H4 (cell line): ENCODE measurements around the gene ARHGAP15. TPM values are rescaled to one million over a fixed set of nuclear protein-coding genes. Genes with fewer than 3 reads are reported as not detected.
"Not testable (repeated sequence)": the region's sequence is repeated elsewhere in the genome, so short reads cannot be mapped to it uniquely, and the experiment has no call there.

ENCODE experiments used
- DNase-seq: peaks from one replicate; pipeline ENCODE4 v3.0.0-alpha.2; 2015; ENCODE audit warnings: low spot score
- total RNA-seq: library from RNA; depleted of rRNA; stranded (reverse); fragments of >200 nt; shearing (Covaris generic); gene quantifications from 2 replicates; pipeline ENCODE4 v1.2.3, GENCODE V29; 2014; rRNA removed

ARHGAP15 gene
- total RNA-seq, result 0.15 TPM in 1 of 2 replicates, not detected in the other

DNA sequence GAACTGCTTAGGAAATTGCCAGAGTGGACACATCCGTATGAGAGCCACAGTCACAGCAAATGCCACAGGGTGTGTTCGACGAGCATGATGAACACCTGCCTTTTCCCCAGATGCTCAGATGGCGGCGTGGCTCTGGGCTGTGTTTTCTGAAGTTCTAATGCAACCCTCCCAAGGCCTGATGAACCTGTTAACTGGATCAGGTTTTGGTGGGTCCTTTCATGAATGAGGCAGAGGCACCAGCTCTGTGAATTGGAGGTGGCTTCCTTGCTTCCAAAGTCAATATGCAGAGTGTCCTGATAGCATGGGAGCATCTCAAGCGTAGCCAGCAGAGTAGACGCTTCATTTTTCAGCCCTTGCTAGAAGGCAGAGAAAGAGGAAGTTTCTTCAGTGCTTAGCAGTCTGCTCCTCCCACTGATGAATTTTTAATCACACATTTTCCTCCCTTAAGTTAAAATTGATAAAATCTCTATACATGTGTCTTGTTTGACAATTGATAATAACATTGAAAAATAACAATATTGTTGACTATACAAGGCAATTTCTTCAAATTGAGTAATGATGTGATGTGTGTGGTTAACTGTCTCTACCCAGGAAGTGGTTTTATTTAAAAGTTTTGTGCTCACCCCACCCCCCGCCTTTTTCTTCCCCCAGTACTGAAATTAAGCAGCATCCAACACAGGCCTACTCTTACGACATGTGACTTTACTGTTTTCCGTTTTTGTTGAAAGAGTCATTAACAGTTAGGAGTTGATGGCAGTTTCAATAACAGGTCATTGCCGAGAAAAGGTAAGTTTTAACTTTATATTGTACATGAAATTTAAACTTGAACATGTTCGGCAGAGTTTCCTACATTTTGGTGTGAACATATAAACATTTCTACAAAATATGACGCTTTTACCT is at the start of gene ARHGAP15:
TSS of gene ARHGAP15 (plus strand) at position 739 of the 900 bp plus-strand sequence.
- no peak for DNase-seq

GRCh38 chr2:143081616-143082015 is 47.6 kb upstream of the ARHGAP15 start:
- no peak for DNase-seq

DNA sequence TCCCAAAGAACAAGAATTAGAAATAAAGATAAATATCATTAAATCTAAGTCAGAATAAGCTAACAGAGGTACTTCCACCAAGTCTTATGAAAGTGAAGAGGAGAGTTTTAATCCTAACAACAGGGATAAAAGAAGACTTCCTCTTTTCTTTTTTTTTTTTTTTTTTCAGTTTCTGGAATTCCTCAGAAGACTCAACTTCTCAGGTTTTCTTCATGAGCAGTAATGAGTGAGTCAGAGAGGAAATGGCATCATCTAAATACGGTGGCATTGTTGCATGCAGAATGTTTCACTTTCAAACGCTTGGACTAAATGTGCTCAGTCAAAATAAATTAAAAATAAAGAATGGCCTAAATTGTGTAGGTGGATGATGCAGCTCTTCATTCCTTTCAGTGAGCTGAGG is 45.6 kb upstream of the ARHGAP15 start:
- DNase-seq, result peak; percentile 75

DNA sequence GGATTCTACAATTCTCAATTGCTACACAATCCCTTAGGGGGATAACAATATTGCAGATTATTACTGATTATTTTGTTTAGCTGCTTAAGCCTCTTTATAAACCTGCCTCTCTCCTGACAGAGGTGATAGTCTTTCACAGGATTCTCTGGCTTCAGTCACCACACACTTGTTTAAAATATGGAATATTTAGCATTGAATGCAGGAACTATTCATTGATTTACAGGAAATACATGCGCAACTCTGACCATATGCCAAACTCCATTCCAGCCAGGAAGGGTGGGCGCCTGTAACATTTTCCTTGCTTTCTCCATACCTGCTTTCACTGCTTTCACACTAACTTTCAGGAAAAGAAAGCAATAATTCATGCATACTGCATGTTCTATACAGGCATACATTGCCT is 44.8 kb upstream of the ARHGAP15 start:
- DNase-seq, result no peak

DNA sequence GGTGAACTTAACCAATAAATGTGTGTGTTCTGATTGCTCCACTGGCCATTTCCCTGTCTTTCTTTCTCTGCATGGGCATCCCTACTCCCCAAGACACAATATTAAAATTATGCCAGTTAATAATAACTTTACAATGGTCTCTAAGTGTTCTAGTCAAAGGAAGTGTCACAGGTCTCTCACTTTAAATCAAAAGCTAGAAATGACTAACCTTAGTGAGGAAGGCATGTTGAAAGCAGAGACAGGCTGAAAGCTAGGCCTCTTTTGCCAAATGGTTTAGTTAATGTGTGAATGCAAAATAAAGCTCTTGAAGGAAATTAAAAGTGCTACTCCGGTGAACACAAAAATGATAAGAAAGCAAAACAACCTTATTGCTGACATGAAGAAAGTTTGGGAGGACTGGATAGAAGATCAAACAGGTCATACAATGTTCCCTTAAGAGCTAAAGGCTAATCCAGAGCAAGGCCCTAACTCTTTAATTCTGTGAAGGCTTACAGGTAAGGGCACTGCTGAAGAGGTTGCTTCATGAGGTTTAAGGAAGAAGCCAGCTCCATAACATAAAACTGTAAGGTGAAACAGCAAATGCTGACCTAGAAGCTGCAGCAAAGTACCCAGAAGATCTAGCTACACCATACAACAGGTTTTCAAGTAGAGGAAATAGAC is 44.0 kb upstream of the ARHGAP15 start:
- no peak for DNase-seq

- DNase-seq, result no peak
Observed at GRCh38 chr2:143087033-143087432, 42.2 kb upstream of the ARHGAP15 start.

DNA sequence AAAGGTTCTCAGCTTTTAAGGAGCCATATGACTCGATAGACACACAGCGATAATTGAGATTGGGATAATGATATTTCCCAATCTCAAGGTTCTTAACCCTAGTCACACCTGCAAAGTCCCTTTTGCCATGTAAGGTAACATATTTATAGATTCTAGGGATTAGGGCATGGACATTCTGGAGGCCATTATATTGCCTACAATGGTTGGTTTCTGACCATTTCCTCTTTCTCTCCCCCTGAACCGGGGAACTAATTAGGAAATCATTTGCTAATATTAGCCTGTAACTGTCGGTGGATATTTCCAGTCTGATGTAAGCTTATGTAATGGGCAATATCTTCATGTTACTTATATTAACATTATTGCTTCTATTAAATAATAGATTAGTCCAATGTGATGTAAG is 40.8 kb upstream of the ARHGAP15 start:
- DNase-seq, result no peak

DNA sequence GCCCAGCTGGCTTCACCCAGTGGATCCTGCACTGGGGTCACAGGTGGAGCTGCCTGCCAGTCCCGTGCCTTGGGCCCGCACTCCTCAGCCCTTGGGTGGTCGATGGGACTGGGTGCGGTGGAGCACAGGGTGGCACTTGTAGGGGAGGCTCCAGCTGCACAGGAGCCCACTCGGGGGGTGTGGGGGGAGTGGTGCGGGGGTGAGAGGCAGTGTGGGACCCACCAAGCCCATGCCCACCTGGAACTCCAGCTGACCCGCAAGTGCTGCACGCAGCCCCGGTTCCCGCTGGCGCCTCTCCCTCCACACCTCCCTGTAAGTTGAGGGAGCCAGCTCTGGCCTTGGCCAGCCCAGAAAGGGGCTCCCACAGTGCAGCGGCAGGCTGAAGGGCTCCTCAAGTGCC is 39.7 kb upstream of the ARHGAP15 start:
- DNase-seq, result not testable (repeated sequence)

DNA sequence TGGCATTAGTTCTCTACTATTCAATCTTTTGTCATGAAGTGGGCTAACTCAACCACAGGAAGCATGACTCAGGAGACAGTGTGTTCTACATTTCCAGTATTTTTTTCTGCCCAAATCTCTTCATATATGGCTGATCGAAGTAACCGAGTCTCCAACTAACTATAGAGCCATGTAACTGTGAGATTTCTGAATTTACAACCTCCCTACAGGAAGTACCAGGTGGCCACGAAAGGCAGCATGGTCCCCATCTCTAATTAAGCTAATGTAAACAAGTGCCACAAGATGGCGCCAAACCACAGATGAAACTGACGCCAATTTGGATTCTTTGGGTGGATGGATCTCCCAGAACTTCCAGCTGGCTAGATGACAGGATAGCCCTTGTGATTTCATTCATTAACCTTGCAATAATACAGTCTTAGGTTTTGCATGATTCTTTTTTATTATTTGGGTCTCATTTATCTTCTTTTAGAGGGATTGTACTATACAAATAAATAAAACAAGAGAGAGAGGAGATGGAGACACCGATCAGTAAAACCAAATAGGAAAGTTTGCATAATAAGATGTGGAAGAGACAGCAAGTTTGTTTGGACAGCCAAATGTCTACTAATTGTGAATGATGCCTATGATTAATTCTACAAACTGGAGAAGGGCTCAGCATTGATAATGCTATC is 18.3 kb upstream of the ARHGAP15 start:
- DNase-seq, result peak; percentile 72

DNA sequence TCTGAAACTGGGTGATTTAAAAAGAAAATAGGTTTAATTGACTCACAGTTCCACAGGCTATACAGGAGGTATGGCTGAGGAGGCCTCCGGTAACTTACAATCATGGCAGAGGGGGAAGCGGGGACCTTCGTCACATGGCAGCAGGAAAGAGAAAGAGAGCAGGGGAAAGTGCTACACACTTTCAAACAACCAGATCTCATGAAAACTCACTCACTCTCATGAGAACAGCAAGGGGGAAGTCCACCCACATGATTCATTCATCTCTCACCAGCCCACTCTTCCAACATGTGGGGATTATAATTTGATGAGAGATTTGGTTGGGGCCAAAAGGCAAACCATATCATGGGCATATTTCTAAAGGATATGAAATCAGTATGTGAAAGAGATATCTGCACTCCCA is 12.0 kb upstream of the ARHGAP15 start:
- DNase-seq, result no peak

DNA sequence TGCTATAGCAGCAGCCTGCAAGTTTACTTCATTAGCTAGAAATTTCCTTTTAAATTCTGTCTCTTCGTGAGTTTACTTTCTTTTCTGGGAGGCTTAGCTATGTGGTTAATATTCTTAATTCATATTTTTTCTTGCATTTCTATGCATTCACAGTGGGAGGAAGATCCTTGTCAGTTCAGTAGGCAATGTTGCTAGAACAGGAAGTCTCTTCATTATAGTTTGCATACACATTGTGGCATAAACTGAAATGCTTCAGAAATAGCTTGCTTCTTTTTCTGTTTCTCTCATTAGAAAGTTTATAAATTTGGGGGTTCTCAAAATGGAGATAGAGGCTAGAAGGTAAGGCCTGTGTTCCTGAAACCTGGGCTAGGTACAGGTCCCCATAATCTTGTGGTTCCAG is 8.1 kb upstream of the ARHGAP15 start:
- no peak for DNase-seq

DNA sequence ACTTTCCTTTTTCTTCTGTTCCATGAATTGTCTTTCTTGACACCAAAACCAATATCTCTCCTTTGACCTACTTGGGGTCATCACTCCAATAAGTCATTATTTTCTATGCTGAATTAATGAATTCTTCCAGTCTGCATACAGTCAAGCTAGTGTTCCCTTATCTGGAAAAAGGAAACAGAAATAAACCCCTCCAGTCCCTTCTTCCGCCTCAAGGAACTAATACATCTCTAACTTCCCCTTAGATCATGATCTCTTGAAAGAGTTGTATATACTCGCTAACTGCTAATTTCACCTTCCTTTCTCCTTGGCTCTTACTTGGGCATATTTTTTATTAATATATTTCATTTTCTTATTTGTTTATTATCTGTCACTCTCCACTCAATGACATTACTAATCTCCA is 7.3 kb upstream of the ARHGAP15 start:
- no peak for DNase-seq

DNA sequence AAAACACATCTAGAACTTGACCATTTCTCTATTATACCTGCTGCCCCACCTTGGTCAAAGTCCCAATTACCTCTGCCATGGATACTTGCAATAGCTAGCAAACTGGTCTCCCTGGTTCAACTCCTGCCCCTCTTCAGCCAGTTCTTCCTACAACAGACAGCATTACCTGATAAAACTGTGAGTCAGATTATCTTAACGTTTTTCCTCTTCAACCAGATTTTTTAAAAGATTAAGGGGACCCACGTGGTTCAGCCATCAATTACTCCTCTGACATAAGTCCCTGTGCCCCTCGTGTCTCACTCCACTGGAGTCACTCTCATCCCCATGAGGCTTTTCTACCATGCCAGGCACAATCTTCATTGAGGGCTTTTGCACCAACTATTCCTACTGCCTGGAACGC is 5.3 kb upstream of the ARHGAP15 start:
- DNase-seq, result no peak

DNA sequence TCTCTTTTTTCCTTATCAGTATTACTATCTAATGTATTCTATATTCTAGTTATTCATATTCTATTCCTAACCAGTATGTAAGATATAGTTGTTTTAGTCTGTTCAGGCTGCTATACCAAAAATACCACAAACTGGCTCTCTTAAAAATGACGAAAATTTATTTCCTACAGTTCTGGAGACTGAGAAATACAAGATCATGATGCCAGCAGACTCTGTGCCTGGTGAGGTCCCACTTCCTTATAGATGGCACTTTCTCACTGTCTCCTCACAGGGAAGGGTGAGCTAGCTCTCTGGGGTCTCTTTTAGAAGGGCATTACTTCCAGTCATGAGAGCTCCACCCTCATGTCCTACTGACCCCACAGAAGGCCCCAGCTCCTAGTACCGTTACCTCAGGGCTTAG is 4.8 kb upstream of the ARHGAP15 start:
- no peak for DNase-seq

DNA sequence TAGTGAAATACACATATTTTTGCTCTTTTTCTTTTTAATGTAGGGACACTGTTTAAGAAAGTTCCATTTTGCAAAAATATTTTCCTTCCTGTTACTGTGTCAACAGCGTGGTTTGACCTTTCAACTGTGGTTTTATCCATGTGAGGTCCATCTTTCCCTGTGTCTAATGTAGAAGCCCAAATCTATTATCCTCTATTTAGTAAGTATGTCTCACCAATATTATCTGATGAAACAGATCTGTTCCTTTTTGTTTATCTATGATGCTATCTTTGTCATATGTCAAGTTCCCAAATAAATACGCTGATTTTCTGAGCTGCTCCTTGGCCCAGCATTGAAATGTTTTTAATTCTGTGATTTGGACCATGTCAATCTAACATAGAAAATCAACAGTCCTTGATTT is 3.5 kb upstream of the ARHGAP15 start:
- DNase-seq, result no peak

GRCh38 chr2:143132355-143132754 is 3.1 kb downstream of the ARHGAP15 start:
- no peak for DNase-seq

GRCh38 chr2:143133783-143134182 is 4.6 kb downstream of the ARHGAP15 start:
- DNase-seq, result no peak

- DNase-seq, result no peak
Observed at GRCh38 chr2:143138292-143138691, 9.1 kb downstream of the ARHGAP15 start.

DNA sequence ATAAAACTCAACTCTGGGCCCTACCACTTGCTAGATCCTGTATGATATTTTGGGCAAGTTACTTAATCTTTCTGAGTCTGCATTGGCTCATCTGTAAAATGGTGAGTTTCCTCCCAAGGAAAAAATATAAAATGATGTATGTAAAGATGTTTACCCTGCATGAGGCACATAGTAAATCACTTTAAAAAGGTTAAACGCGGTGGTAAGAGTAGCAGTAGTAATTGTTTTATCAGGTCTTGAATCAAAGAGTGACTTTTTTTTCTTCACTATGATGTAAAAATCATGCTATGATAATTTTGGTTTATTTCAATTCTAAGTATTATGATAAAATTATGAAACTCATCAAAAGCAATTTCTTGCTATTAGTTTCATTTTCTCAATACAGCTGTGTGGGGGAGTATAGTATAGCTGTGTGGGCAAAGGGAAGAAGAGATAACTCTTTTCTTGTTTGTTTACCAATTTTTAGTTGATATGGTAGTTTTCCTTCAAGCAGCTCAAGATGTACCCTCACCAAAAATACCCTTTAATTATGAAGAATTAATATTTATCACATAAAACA is 10.7 kb downstream of the ARHGAP15 start:
- DNase-seq, result no peak

GRCh38 chr2:143140864-143141661 is 11.8 kb downstream of the ARHGAP15 start:
- DNase-seq, result no peak

DNA sequence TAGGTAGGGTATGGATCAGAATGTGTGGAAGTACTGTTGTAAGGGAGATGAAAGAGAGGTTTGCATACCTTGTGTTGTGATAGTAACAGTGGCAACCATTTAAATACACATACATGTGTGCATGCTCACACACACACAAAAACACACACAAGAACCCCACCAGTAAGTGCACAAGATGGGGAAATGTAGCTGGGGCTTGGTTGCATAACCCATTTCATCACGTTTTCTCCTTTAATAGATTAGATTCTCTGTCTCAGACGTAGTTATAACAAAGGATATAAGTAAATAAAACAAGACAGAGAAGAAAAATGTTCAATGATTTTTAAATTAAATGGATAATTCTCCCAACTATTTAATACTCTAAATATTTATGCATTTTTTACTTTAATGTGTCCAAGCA is 13.4 kb downstream of the ARHGAP15 start:
- no peak for DNase-seq
